Islet of Langerhans (tissue), 1 donor: ENCODE data around the gene ASIC2.

Experiments used
- FAIRE-seq: peaks from one replicate; lab custom pipeline; 2011; peaks lifted over from hg19 to GRCh38; lab: Jason Lieb, UNC

ASIC2 gene

GRCh38 chr17:33112763-33113162, 180.3 kb downstream of the ASIC2 start:
- no peak for FAIRE-seq

GRCh38 chr17:33109336-33110072, 183.6 kb downstream of the ASIC2 start:
- FAIRE-seq: no peak

GRCh38 chr17:33106525-33107165, 186.4 kb downstream of the ASIC2 start:
- FAIRE-seq: no peak

- no peak for FAIRE-seq
Measured at GRCh38 chr17:33105911-33106310, 187.2 kb downstream of the ASIC2 start.

- no peak for FAIRE-seq
Measured at GRCh38 chr17:33099906-33100305, 193.2 kb downstream of the ASIC2 start.

GRCh38 chr17:33099252-33099651, 193.8 kb downstream of the ASIC2 start:
- no peak for FAIRE-seq

GRCh38 chr17:33097411-33097810, 195.7 kb downstream of the ASIC2 start:
- FAIRE-seq: no peak

GRCh38 chr17:33096161-33096560, 196.9 kb downstream of the ASIC2 start:
- FAIRE-seq: no peak

GRCh38 chr17:33091271-33091670, 201.8 kb downstream of the ASIC2 start:
- FAIRE-seq: no peak

GRCh38 chr17:33090806-33091205, 202.3 kb downstream of the ASIC2 start:
- no peak for FAIRE-seq

GRCh38 chr17:33086878-33087277, 206.2 kb downstream of the ASIC2 start:
- FAIRE-seq: no peak

- FAIRE-seq: no peak
Measured at GRCh38 chr17:33086041-33086440, 207.1 kb downstream of the ASIC2 start.

- no peak for FAIRE-seq
Measured at GRCh38 chr17:33085256-33085655, 207.8 kb downstream of the ASIC2 start.

- FAIRE-seq: no peak
Measured at GRCh38 chr17:33084755-33085154, 208.3 kb downstream of the ASIC2 start.

- FAIRE-seq: no peak
Measured at GRCh38 chr17:33082529-33083173, 210.4 kb downstream of the ASIC2 start.

GRCh38 chr17:33080091-33080490, 213.0 kb downstream of the ASIC2 start:
- FAIRE-seq: no peak

- no peak for FAIRE-seq
Measured at GRCh38 chr17:33079201-33079600, 213.9 kb downstream of the ASIC2 start.

GRCh38 chr17:33076979-33077378, 216.1 kb downstream of the ASIC2 start:
- no peak for FAIRE-seq

GRCh38 chr17:33073416-33073815, 219.7 kb downstream of the ASIC2 start:
- no peak for FAIRE-seq

- no peak for FAIRE-seq
Measured at GRCh38 chr17:33072421-33073161, 220.5 kb downstream of the ASIC2 start.

- no peak for FAIRE-seq
Measured at GRCh38 chr17:33071656-33072055, 221.4 kb downstream of the ASIC2 start.

- no peak for FAIRE-seq
Measured at GRCh38 chr17:33057564-33057963, 235.5 kb downstream of the ASIC2 start.
